Activated CD8-positive, alpha-beta memory T cell treated with anti-CD3 and anti-CD28 coated beads, Interleukin-2, amount 50 U/mL, for 24 hours (primary cell): ENCODE data around the gene CASS4.
"Not testable (repeated sequence)": the region's sequence is repeated elsewhere in the genome, so short reads cannot be mapped to it uniquely, and the experiment has no call there.

Experiments used
- DNase-seq: peaks from one replicate; pipeline ENCODE4 v3.0.0-alpha.2; 2020; ENCODE audit errors: extremely low read depth

Gene CASS4, protein sequence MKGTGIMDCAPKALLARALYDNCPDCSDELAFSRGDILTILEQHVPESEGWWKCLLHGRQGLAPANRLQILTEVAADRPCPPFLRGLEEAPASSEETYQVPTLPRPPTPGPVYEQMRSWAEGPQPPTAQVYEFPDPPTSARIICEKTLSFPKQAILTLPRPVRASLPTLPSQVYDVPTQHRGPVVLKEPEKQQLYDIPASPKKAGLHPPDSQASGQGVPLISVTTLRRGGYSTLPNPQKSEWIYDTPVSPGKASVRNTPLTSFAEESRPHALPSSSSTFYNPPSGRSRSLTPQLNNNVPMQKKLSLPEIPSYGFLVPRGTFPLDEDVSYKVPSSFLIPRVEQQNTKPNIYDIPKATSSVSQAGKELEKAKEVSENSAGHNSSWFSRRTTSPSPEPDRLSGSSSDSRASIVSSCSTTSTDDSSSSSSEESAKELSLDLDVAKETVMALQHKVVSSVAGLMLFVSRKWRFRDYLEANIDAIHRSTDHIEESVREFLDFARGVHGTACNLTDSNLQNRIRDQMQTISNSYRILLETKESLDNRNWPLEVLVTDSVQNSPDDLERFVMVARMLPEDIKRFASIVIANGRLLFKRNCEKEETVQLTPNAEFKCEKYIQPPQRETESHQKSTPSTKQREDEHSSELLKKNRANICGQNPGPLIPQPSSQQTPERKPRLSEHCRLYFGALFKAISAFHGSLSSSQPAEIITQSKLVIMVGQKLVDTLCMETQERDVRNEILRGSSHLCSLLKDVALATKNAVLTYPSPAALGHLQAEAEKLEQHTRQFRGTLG

DNA sequence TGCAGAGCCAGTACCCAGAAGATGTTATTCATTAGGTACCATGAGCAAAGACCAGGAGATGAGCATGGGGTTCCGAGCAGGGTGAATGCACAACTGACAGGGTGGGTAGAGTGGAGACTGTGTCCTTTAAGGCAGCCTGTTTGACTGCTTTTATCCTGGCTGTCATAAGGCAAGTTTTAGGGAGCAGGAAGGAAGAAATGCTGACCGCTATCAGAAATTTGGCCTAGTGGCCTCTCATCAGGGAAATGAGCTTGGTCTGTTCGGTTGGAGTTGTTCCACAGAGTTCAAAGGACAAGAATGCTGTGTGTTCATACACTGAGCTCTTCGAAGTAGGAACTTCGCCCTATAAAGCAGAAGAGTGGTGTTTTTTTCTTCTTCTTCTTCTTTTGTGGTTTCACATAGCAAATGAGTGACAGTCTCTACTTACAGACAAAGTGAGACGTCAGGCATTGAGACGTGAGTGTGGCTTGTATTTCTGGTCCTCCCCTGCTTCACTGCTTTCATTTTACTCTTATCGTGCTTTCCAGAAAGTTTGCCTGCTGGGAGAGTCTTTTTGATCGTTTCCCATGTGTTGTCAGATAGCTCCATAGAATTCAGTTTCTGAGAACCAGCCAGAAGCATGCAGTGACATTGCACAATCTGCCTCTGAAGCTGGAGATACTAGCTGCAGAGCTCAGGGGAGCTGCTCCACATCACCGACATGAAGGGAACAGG is at the start of gene CASS4:
CASS4 (plus strand) TSS at position 502 of the 714 bp plus-strand sequence; CDS start at position 701, 199 bp downstream.
- DNase-seq = no peak

DNA sequence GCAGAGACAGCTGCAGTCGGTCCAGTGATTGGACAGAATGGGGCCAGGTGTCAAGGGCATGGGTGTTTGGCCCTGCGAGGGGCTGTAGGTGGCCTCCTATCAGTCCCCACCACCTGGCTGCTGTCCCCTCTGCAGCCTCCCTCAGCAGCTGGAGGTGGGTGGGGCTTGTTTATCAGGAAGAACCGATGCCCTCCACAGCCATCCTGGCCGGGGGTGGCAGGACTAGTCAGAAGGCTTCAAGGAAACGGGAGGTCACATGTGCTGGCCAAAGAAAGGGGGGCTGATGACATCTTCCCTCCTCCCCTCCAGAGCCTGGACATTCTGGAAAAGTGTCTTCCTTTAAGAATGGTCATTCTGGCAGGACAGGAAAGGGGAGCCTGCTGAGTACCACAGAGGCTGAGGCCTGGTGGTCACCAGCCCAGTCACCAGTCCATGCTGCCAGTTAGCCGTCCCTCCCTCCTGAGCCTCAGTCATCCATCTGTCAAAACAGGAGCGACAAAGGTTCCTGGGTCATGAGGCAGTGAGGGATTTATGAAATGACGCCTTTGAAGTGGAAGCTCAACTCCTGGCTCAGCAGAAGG is 49.1 kb upstream of the CASS4 start:
- no peak for DNase-seq

DNA sequence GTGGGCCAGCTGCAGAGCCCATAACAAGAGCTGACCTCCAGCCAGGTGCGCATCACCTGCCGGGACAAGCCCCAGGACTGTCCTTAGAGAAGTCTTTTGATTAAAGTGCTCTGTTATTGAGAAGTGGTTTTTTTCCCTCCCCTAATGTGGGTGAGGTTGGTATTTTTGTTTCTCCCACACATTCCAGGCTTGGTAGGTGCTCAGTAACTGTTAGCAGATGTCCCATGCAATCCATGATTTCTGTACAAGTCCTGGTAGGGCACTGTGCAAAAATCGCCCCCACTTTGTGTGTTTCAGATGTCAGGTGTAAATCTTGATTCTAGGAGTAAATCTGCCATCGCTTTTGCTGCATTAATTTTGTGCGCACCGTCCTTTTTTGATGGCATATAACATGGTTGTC is 48.6 kb upstream of the CASS4 start:
- DNase-seq = no peak

DNA sequence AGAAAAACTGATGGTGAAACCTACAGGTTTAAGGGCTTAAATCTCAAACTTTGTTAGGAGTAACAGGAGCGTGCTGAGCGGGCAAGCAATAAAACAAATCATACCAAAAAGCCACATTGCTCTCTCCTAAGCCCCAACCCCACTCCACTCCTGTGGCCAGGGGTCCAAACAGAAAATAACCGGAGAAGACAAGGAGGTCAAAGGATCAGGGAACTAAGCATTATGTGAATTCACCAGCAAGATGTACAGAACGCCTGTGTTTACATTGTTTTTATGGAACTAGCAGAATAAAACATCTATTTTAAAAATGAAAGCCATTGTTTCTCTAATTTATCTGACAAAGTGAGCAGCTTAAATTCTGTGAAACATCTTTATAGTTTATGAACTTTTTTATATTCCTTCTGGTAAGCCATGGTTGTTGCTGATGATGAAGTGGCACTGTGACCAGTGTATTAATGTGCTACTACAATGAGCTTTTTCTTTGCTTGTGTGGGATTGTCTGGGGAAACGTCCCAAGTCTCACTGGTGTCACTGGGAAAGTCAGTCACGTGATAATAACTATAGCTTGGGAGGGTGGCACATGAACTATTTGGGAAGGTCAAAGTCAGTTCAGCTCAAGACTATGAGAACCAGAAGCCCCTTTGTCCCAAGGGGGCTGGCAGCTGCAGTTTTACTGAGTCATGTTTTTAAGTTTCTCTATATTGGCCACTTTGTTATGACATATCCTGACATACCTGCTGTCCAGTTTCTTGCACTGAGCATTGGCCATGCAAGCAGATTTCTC is 43.5 kb upstream of the CASS4 start:
- no peak for DNase-seq

DNA sequence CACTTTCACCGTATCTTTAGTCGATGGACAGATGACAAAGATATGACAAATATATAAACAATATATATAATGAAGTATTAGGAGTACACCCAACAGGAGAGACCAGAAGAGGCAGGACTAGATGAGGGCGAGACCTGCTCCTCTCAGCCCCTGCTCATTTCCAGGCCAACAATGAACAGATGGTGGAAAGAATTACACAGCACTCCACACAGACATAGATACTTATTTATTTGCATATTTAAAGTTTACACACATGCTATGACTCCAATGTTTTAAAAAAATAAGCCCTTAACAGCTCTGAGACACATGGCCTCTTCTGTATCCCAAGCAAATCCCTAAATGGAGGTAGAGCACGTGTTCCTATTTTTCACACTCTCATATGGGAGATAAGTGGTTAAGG is 42.9 kb upstream of the CASS4 start:
- no peak for DNase-seq

DNA sequence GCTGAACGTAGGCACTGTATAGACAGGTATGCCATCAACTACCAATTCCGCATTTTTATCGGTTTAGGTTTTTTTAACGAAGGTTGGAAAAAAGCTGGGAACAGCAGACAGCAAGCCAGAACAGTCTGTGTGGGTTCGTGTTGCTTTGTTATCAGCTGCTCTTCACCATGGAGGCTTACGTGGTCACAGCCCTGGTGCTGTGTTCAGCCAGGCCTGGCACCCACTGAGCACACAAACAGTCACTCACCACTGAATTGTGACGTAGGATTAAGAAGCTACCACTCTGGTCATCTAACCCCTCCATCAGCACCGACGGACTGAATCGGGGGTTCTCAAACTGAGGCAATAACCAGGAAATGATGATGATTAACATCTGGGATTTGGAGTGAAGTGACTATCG is 40.1 kb upstream of the CASS4 start:
- no peak for DNase-seq

DNA sequence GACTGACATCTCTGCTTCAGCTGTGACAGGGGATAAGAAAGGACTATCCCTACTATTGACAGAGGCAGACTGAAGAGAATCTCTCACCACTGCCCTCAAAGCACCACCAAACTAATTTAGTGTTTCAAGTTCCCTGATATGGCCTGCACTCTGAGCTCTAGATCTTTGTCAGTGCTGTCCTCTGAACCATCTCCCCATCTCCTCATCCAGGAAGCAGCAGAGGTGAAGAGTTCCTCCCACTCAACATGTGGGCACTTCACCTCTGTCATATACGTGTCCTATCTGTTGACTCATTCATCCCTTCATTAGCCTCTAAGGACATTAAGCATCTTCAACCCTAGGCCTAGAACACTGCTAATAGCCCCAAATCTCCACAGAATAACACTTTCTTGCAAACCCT is 39.2 kb upstream of the CASS4 start:
- no peak for DNase-seq

DNA sequence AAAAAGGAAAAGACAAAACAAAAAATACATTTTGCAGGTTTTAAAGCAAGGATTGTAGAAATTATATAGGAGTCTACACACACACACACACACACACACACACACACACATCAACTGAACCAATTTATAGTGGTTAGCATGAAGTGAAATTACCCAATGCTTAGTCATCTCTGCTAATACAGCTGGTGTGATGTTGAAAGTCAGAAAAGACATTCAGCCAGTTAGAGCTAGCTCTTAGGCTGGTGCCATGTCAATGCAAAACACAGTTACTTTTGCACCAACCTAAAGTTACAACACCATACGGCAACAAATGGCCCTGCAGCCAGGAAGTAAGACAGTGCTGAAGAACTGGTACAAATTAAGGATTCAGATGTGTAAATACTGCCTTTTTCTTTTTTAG is 38.1 kb upstream of the CASS4 start:
- no peak for DNase-seq

DNA sequence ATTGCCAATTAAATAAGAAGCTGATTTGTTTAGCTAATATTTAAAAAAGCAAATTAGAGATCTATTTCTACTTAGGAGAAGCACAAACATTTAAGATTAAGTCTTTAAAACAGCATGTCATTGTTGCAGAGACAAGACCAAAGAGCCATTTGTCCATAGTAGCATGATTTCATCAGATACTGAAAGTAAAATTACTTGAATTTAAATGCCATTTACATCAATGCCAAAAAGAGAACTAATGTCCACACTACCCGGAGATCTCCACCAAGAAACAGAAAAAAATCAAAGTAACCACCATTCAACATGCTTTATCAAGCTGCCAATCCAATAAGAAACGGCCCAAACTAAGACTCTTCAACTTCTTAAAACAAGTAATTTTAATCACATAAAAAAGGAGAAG is 35.7 kb upstream of the CASS4 start:
- no peak for DNase-seq

DNA sequence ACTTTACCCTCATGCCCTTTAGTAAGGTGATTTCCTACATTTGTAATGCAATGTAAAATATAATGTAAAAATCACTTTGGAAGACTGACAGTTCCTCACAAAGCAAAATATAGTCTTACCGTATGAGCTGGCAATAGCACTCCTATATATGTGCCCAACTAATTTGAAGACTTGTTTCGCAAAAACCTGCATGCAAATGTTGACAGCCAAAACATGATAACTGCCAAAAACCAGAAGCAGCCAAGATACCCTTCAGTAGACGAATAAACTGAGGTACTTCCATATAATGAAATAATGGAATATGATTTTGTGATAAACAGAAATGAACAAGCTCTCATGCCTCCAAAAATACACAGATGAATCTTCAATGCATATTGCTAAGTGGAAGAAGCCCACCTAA is 33.7 kb upstream of the CASS4 start:
- no peak for DNase-seq

DNA sequence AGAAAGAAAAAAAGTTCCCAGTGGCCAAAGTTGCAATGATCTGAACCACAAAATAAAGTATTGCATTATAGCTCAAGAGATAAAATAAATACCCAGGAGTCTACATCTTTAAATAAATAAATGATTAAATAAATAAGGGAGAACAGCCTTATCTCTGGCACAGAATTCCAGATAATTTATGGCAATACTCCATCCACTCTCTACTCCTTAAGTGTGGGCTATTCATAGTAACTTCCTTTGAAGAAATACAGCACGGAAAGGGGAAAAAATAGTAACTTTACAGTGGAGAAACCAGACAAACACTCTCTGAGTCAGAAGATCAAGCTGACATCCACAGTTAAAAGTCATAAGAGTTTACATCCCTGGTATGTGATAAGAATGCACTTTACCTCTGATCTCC is 31.7 kb upstream of the CASS4 start:
- no peak for DNase-seq

DNA sequence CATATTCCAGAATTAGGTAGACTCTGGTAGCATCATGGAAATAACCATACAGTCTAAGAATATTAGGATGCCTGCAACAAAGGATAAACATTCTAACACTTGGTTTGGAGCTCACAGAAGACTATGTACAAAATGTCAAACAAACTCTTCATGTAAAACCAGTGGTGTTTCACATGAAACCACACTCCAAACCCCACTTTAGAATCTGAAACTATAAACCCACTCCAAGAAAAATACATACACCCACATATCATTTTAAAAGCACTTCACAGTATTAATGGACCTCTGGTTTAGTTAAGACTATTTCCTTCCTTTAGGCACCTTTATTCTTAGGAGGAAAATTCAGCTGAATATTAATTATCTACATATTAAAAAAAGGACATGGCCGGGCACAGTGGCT is 30.6 kb upstream of the CASS4 start:
- DNase-seq = no peak

DNA sequence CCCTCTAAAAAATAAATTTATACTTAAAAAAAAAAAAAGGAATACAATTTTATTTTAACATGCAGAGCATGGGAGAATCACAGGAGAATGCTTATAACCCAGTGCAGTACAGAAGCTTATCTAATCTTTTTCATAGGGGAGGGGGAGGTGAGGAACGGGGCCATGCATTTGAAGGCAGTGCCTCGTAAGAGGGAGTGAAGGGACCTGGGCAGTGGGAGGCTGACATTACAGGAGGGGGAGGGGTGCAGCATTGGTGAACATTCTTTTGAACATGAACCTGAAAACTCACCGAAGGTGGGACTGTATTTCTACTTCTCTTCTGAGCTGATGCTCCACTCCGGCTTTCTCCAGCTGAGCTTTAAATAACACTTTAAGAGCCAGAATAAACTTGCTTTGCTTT is 29.4 kb upstream of the CASS4 start:
- DNase-seq = no peak

DNA sequence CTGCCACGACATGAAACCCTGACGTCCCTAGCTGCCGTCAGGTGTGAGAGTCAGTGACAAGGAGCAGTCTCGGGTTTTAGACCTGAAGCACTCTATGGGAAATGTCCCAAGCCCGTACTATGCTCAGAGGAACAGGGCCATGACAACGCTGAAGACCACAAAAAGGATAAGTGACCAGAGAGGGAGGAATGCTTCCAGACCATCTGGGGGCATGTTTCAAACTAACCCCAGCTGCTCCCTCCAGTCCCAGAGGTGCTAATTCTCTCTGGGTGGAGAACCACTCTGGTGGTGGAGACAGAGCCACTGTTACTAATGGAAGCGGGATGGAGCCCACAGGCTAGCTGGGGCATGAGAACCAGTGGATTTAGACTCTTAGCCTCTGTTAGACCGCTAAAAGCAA is 28.7 kb upstream of the CASS4 start:
- DNase-seq = no peak

DNA sequence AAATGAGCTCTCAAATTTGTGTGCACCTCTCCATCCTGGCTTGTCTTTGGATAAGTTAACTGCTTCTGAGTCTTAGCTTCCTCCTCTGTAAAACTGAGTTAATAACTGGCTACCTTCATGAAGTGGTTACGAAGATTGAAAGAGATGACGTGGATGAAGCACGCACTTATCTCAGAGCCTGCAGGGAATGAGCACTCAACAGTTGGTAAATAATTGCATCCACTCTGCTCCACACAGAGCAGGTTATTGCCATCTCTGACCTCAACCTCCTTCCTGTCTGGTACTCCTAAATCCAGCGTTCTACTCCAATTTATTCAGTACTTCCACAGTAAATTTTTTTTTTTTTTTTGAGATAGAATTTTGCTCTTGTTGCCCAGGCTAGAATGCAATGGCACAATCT is 26.9 kb upstream of the CASS4 start:
- no peak for DNase-seq

DNA sequence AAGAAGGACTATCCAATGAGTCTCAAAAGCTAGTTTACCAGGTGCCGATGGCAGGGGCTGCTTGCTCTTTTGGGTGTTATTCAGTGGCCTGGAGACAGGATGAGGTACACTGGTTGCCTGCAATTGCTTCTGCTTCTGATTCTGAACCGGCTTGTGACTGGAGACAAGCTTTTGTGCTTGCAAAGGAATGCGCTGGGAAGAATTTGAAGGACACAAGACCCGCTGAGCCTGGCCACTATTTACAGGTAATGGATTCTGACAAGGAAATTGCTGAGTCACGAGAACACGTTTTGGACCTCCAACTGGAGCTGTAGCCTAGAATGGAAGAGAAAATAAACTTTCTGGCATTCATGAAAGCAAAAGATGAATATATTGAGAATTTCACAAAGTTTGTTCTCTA is 25.8 kb upstream of the CASS4 start:
- no peak for DNase-seq

DNA sequence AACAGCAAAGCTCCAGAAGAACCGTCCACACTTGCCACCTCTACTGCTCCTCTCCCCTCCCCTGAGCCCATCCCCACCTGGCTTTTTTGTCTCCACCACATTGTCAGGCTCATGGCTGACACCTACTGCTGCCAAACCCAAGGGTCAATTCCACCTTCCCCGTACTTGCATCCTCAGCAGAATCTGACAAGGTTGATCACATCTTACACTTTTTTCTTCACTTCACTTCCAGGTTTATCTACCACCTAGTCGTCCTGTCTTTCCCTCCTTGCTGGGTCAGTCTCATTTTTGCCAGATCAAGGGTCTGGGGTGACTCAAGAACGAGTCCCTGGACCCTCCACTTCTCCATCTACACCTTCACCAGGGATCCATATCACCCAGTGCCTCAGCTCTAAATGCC is 23.2 kb upstream of the CASS4 start:
- no peak for DNase-seq

DNA sequence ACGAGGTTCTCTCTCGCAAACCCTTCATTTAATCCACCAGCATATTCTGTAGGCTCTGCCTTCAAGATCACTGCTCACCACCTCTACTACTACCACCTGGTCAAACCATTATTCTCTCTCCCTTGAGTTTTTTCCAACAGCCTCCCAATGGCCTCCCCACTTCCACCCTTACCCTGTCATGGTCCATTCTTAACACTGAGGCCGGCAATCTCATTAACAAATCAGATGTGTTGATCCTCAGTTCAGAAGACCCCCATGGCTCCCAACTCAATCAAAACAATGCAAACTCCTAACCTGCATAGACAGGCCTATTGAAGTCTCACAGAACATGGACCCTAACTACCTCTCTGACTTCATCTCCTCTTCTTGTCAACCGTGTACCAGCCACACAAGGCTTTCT is 22.3 kb upstream of the CASS4 start:
- DNase-seq = no peak

DNA sequence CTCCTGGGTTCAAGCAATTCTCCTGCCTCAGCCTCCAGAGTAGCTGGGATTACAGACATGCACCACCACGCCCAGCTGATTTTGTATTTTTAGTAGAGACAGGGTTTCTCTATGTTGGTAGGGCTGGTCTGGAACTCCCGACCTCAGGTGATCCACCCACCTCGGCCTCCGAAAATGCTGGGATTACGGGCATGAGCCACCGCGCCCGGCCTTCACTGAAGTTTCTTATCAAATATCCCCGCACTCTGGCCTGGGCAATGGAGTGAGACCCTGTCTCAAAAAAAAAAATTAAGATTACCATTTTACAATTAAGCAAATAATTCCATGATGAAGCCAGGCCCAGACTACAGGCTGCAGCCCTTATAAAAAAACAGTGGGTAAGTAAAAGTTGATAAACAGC is 21.7 kb upstream of the CASS4 start:
- DNase-seq = not testable (repeated sequence)

DNA sequence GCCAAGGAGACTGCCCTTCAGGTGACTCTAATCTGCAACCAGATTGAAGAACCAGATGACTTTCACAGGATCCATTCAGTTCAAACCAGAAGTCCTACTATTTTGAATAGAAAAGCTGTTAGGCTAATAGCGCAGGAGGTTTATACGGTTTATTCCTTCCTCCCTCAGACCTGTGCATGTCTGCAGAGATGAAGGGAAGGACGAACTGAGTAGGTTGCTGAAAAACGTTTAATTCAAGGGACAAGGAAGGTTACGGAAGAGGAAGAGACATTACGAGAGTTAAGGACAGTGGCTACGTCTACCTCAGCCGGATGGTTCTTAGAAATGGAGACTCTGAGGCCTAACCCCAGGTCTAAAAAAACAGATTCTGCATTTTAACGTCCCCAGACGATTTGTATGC is 21.0 kb upstream of the CASS4 start:
- no peak for DNase-seq

DNA sequence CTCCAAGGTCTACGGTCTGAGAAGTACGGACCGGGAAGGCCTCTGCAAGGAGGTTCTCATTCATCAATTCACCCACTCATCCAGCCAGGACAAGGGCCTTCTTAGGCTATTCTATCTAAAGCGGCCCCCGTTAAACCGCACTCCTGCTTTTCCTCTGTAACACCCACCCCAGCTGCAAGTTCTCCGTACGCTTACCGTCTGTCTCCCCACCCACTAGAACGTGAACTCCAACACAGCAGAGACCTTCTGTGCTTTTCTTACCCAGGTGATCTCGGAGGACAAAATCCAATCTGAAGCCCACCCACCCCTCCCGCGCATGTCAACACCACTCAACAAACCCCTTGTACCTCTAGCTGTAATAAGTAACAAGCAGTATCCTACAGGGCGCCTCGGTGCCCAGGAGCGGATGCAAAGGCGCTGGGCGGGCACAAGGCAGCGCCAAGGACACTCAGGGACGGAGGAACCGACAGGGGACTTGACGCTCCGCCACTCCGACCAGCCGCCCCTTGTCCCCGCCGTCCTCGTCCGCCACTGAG is 20.4 kb upstream of the CASS4 start:
- DNase-seq = no peak
